Sigmoid colon (tissue), 4 donors: ENCODE data around the gene ADGRF4.

ENCODE experiments used
- CTCF ChIP-seq, 4 experiments: fragments of 450-650 bp in 3 of 4; fragments of 200-600 bp in 1 of 4; IDR thresholded peaks; one replicate each; pipeline ENCODE4 v1.5.1; 2016 to 2019; ENCODE audit warnings: antibody characterized with exemption in 4 of 4, mild to moderate bottlenecking in 3 of 4, moderate library complexity in 2 of 4
- EP300 ChIP-seq, 4 donors: sonication (generic); formaldehyde crosslinking; IDR thresholded peaks; one replicate each; pipeline ENCODE4 v1.6.1; 2017; ENCODE audit warnings: antibody characterized with exemption in 4 of 4
- POLR2A ChIP-seq, 2 donors: fragments of 450-650 bp; IDR thresholded peaks; one replicate each; pipeline ENCODE4 v1.6.1; 2016; ENCODE audit warnings: antibody characterized with exemption in 2 of 2, mild to moderate bottlenecking in 2 of 2, moderate library complexity in 2 of 2
- POLR2AphosphoS5 ChIP-seq, 4 donors: sonication (generic); formaldehyde crosslinking; IDR thresholded peaks; one replicate each; pipeline ENCODE4 v1.6.1; 2017; ENCODE audit warnings: antibody characterized with exemption in 4 of 4

GRCh38 chr6:47650553-47651432 is 47.6 kb upstream of the ADGRF4 start:
- TF ChIP-seq CTCF (IDR thresholded peaks at IDR 0.05) (no peak), EP300 (IDR thresholded peaks at IDR 0.05) (no peak), POLR2AphosphoS5 (IDR thresholded peaks at IDR 0.05) (no peak), POLR2A (IDR thresholded peaks at IDR 0.05) (no peak)
